Gastrocnemius medialis (tissue), 4 donors: ENCODE measurements around the gene ZFYVE19. TPM values are rescaled to one million over a fixed set of nuclear protein-coding genes. Genes with fewer than 3 reads are reported as not detected.

ENCODE experiments used
- ATAC-seq, 2 donors: fragments of 150-250 bp; one replicate each; pipeline ENCODE4 v1.9.1; 2016
- DNase-seq, 2 donors: peaks; one replicate each; pipeline ENCODE4 v3.0.0-alpha.2; 2019
- H3K27ac ChIP-seq, 4 donors: fragments of 200-600 bp; sonication (generic); 1 replicate in 1 of 4; 2 replicates in 3 of 4; pipeline ENCODE4 v1.5.1; 2016 to 2018; ENCODE audit warnings: mild to moderate bottlenecking in 2 of 4, moderate library complexity in 1 of 4
- H3K27me3 ChIP-seq, 3 donors: fragments of 200-600 bp; sonication (generic) in 2 of 3; 1 replicate in 1 of 3; 2 replicates in 2 of 3; pipeline versions ENCODE4 v1.5.1 to v1.6.0; 2016 to 2019; ENCODE audit warnings: mild to moderate bottlenecking in 1 of 3, moderate library complexity in 1 of 3
- H3K36me3 ChIP-seq, 2 donors: fragments of 200-600 bp; sonication (generic) in 1 of 2; one replicate each; pipeline ENCODE4 v1.5.1; 2017 to 2018
- H3K4me1 ChIP-seq, 2 donors: fragments of 200-600 bp; sonication (generic) in 1 of 2; one replicate each; pipeline ENCODE4 v1.5.1; 2016 to 2017; ENCODE audit warnings: mild to moderate bottlenecking in 2 of 2
- H3K4me3 ChIP-seq, 4 donors: fragments of 200-600 bp; sonication (generic) in 3 of 4; 1 replicate in 1 of 4; 2 replicates in 3 of 4; pipeline ENCODE4 v1.5.1; 2016 to 2019; ENCODE audit warnings: mild to moderate bottlenecking in 2 of 4
- H3K9me3 ChIP-seq, 3 donors: fragments of 200-600 bp; sonication (generic) in 2 of 3; 1 replicate in 1 of 3; 2 replicates in 2 of 3; pipeline ENCODE4 v1.5.1; 2016 to 2019
- CTCF ChIP-seq, 5 experiments: fragments of 450-650 bp in 3 of 5; fragments of 200-600 bp in 2 of 5; sonication (generic) in 2 of 5; IDR thresholded peaks in 4 of 5; conservative IDR thresholded peaks in 1 of 5; 1 replicate in 4 of 5; 2 replicates in 1 of 5; pipeline ENCODE4 v1.5.1; 2016 to 2019; ENCODE audit warnings: antibody characterized with exemption in 5 of 5, mild to moderate bottlenecking in 3 of 5, moderate library complexity in 3 of 5
- POLR2A ChIP-seq, 2 donors: fragments of 450-650 bp; IDR thresholded peaks; one replicate each; pipeline ENCODE4 v1.6.1; 2017; ENCODE audit warnings: antibody characterized with exemption in 2 of 2, mild to moderate bottlenecking in 2 of 2, moderate library complexity in 2 of 2
- in situ Hi-C, 4 donors: fragments of 200-750 bp; cut with MboI; loops; one replicate each; pipeline versions ENCODE4 v1.15.0 to v1.8.0; 2017; ENCODE audit warnings: low sequenced_read_pairs in 4 of 4
- intact Hi-C: fragments of 100-400 bp; cut with DNase I; formaldehyde crosslinking; loops from one replicate; pipeline ENCODE4 v1.15.1; 2023; ENCODE audit warnings: low total_unique reads
- total RNA-seq, 4 donors: library from RNA; depleted of rRNA; stranded (reverse); fragments of >200 nt; gene quantifications; one replicate each; pipeline versions ENCODE4 v1.1.0 to v1.2.3, GENCODE V29; 2016

ZFYVE19 gene
- 10 to 100 TPM; 11.4 to 18.9 (median 14.7) TPM for total RNA-seq

GRCh38 chr15:40807028-40807887, at the start of gene ZFYVE19, which contains the start of gene DNAJC17:
Gene ZFYVE19, plus strand, starts transcription at chr15:40807089. Its CDS starts 501 bp downstream, at chr15:40807590.
Gene DNAJC17, minus strand, starts transcription at chr15:40807473. Its CDS starts 27 bp downstream, at chr15:40807446.
- Histone ChIP-seq H3K4me1 (peaks cover 19 to 34% of the 10 kb centered on the region in 2 donors), H3K27me3 (no peaks in the 10 kb centered on the region), H3K4me3 (peak within 1 kb of the TSS; percentile 87 to 100 (median 94)), H3K9me3 (no peaks in the 10 kb centered on the region), H3K27ac (peak within 1 kb of the TSS; percentile 96 to 100 (median 97)), H3K36me3 (peaks cover 0 to 19% of the 10 kb centered on the region in 2 donors)
- ATAC-seq: peak; percentile 98 to 99
- in situ Hi-C loops: loop anchor here in 2 of 4 donors (10.0 kb wide), 1 partner anchor 52 kb away; the partner anchor contains the start of gene RMDN3 (in 2 of the 2)
- intact Hi-C loops: loop anchor here (1.0 to 10.0 kb wide), 4 partner anchors 45 to 212 kb away; partner anchors contain the start of genes GCHFR, KNL1, RAD51 and VPS18
- peak; percentile 97 for DNase-seq
- TF ChIP-seq CTCF (IDR thresholded peaks at IDR 0.05 in 4 of 5, conservative IDR thresholded peaks at IDR 0.05 in 1 of 5): peak in 1 of 5 experiments; percentile 30
- peak; percentile 62 to 66 for TF ChIP-seq POLR2A (IDR thresholded peaks at IDR 0.05)

- no peaks in the 10 kb centered on the region for H3K9me3 ChIP-seq
- no peak overlapping the region for H3K4me3 ChIP-seq
- DNase-seq: no peak
- H3K36me3 ChIP-seq: no peaks in the 10 kb centered on the region
- no peak overlapping the region for H3K27ac ChIP-seq
- no peak for TF ChIP-seq CTCF (IDR thresholded peaks at IDR 0.05 in 4 of 5, conservative IDR thresholded peaks at IDR 0.05 in 1 of 5)
- TF ChIP-seq POLR2A (IDR thresholded peaks at IDR 0.05): no peak
- peaks cover 23 to 26% of the 10 kb centered on the region in 2 donors for H3K4me1 ChIP-seq
- in situ Hi-C loops (loop anchor here in 2 of 4 donors (10.0 kb wide), 1 partner anchor 45 kb away; the partner anchor contains the start of genes DNAJC17 (in 2 of the 2) and ZFYVE19 (in 2 of the 2)), intact Hi-C loops (loop anchor here (5.0 to 10.0 kb wide), 4 partner anchors 47 to 355 kb away; partner anchors contain the start of genes CCDC32, DNAJC17, INO80 and RPUSD2)
- H3K27me3 ChIP-seq: no peaks in the 10 kb centered on the region
- ATAC-seq: no peak
Measured at GRCh38 chr15:40759961-40760360, 46.9 kb upstream of the ZFYVE19 start.

- peak overlapping the region; percentile 57 to 66 (median 62) for H3K4me3 ChIP-seq
- in situ Hi-C loops: no loop called here
- peak; percentile 14 to 26 for ATAC-seq
- peak in 1 of 2 donors; percentile 40 for DNase-seq
- TF ChIP-seq POLR2A (IDR thresholded peaks at IDR 0.05): no peak
- H3K9me3 ChIP-seq: no peaks in the 10 kb centered on the region
- H3K27me3 ChIP-seq: no peaks in the 10 kb centered on the region
- peaks cover 0 to 4% of the 10 kb centered on the region in 2 donors for H3K36me3 ChIP-seq
- peaks cover 21 to 28% of the 10 kb centered on the region in 2 donors for H3K4me1 ChIP-seq
- intact Hi-C loops: loop anchor here (5.0 to 10.0 kb wide), 2 partner anchors 44 to 352 kb away; partner anchors contain the start of genes DNAJC17, INO80 and ZFYVE19
- peak overlapping the region; percentile 65 to 82 (median 74) for H3K27ac ChIP-seq
Measured at GRCh38 chr15:40762919-40763800, 43.7 kb upstream of the ZFYVE19 start.

GRCh38 chr15:40763801-40764628, 42.9 kb upstream of the ZFYVE19 start, which contains the start of gene GCHFR:
Gene GCHFR, plus strand, starts transcription at chr15:40764068. Its CDS starts 113 bp downstream, at chr15:40764181.
- H3K4me3 ChIP-seq: peak within 1 kb of the TSS; percentile 57 to 66 (median 62)
- H3K4me1 ChIP-seq: peaks cover 21 to 28% of the 10 kb centered on the region in 2 donors
- in situ Hi-C loops (no loop called here), intact Hi-C loops (loop anchor here (5.0 to 10.0 kb wide), 2 partner anchors 43 to 351 kb away; partner anchors contain the start of genes DNAJC17, INO80 and ZFYVE19)
- H3K27me3 ChIP-seq: no peaks in the 10 kb centered on the region
- DNase-seq (peak in 1 of 2 donors; percentile 61), ATAC-seq (peak; percentile 54 to 72)
- TF ChIP-seq POLR2A (IDR thresholded peaks at IDR 0.05) (peak; percentile 65 to 74), CTCF (IDR thresholded peaks at IDR 0.05 in 4 of 5, conservative IDR thresholded peaks at IDR 0.05 in 1 of 5) (peak in 4 of 5 experiments; percentile 27 to 47 (median 33))
- no peaks in the 10 kb centered on the region for H3K9me3 ChIP-seq
- peak within 1 kb of the TSS; percentile 65 to 82 (median 74) for H3K27ac ChIP-seq
- peaks cover 0 to 4% of the 10 kb centered on the region in 2 donors for H3K36me3 ChIP-seq
